Epithelial cell of umbilical artery (primary cell): Measurements from ENCODE around the gene F8. TPM values are rescaled to one million over a fixed set of nuclear protein-coding genes. Genes with fewer than 3 reads are reported as not detected.

Source experiments
- total RNA-seq: library from RNA; depleted of rRNA; stranded (reverse); fragments of >200 nt; gene quantifications from 2 replicates; pipeline ENCODE4 v1.2.3, GENCODE V29; 2014

Gene F8
- 0.97 and 1.5 TPM in 2 replicates for total RNA-seq

GRCh38 chrX:155022585-155022984 is at the start of gene F8:
F8 (minus strand) TSS chrX:155022723; CDS start chrX:155022552, 171 bp downstream.

GRCh38 chrX:155070975-155071693 is 48.6 kb upstream of the F8 start, which contains the start of the genes BRCC3, CMC4 and MTCP1:
BRCC3 (plus strand) TSS chrX:155071508; CDS start chrX:155071528, 20 bp downstream.
CMC4 (minus strand) TSS chrX:155071136; CDS start chrX:155064023, 7,113 bp downstream.
MTCP1 (minus strand) TSS chrX:155071136; CDS start chrX:155066010, 5,126 bp downstream.

GRCh38 chrX:155026727-155027508 is 4.4 kb upstream of the F8 start, which contains the start of gene FUNDC2:
FUNDC2 (plus strand) TSS chrX:155026844; CDS start chrX:155026939, 95 bp downstream.

DNA sequence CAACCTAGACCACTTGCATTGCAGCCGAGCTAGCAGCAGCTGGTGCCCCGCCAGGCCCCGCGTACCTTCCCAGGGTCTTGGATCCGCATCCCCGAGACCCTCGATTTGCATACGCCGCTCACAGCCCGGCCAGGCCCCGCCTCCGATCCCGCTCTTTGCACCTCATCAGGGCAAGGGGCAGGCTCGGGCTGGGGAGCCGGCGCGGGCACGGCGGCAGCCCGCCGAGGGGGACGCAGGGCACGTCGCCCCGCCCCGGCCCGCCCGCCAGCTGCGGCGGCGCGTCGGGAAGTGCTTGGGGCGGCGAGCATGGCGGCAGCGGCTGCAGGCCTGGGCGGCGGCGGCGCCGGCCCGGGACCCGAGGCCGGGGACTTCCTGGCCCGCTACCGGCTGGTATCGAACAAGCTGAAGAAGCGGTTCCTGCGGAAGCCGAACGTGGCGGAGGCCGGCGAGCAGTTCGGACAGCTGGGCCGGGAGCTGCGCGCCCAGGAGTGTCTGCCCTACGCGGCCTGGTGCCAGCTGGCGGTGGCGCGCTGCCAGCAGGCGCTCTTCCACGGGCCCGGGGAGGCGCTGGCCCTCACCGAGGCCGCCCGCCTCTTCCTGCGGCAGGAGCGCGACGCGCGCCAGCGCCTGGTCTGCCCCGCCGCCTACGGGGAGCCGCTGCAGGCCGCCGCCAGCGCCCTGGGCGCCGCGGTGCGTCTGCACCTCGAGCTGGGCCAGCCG is 136.3 kb downstream of the F8 start, which contains the start of gene F8A1:
Gene F8A1, plus strand, starts transcription at position 287 of the 720 bp plus-strand sequence. Its CDS starts 20 bp downstream, at position 307.

GRCh38 chrX:154834562-154834961 is 188.0 kb downstream of the F8 start, which contains the start of gene SMIM9:
SMIM9 (minus strand) TSS chrX:154834662; CDS start chrX:154830856, 3,806 bp downstream.

GRCh38 chrX:154804957-154805695 is 217.4 kb downstream of the F8 start, which contains the start of gene MPP1:
MPP1 (minus strand) TSS chrX:154805485; CDS start chrX:154805373, 112 bp downstream.

Other genes starting within 250 kb of the F8 start
- gene MPP1, start 217.2 kb downstream of the F8 start, total RNA-seq = 11.7 and 21.4 TPM in 2 replicates
- not detected in 2 replicates for gene SMIM9, start 188.1 kb downstream of the F8 start, total RNA-seq
- 1.2 and 2.3 TPM in 2 replicates for gene F8A1, start 136.4 kb downstream of the F8 start, total RNA-seq
- 35.1 and 39.6 TPM in 2 replicates for gene FUNDC2, start 4.1 kb upstream of the F8 start, total RNA-seq
- 7.1 and 10.3 TPM in 2 replicates for gene CMC4, start 48.4 kb upstream of the F8 start, total RNA-seq
- gene MTCP1, start 48.4 kb upstream of the F8 start, total RNA-seq = 0.97 and 1.1 TPM in 2 replicates
- gene BRCC3, start 48.8 kb upstream of the F8 start, total RNA-seq = 14.3 and 18.7 TPM in 2 replicates
- gene VBP1, start 193.7 kb upstream of the F8 start, total RNA-seq = 88.7 and 104 TPM in 2 replicates
- under 0.01 and 0.15 TPM in 2 replicates for gene RAB39B, start 241.8 kb upstream of the F8 start, total RNA-seq